HG03571 (cell line): Measurements from ENCODE around the gene GABARAPL2.

ENCODE experiments used
- ATAC-seq: cut with Tn5 transposase; IDR thresholded peaks from one replicate; pipeline ENCODE4 v1.9.1; 2021; ENCODE audit not compliant: unreplicated experiment

The GABARAPL2 gene

DNA sequence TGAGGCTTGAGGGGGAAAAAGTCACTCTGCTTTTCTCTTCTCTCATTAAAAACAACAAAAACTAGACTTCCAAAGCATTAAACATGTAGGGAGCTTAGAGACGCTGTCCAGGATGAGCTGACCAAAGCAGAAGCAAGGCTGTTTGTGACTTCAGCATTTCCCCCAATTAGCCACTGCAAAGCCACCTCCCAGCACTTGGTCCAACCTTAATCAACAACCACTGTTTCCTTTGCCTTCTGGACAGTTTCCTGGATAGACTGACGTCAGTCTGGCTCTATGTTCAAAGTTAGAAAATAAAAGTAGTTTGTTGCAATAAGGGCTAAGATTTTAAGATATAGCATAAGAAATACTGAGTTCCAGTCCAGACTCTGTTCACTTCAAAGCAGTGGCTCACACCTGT lies 13.2 kb upstream of the GABARAPL2 start:
- ATAC-seq = no peak

GRCh38 chr16:75555213-75555706 lies 10.9 kb upstream of the GABARAPL2 start:
- ATAC-seq = no peak

DNA sequence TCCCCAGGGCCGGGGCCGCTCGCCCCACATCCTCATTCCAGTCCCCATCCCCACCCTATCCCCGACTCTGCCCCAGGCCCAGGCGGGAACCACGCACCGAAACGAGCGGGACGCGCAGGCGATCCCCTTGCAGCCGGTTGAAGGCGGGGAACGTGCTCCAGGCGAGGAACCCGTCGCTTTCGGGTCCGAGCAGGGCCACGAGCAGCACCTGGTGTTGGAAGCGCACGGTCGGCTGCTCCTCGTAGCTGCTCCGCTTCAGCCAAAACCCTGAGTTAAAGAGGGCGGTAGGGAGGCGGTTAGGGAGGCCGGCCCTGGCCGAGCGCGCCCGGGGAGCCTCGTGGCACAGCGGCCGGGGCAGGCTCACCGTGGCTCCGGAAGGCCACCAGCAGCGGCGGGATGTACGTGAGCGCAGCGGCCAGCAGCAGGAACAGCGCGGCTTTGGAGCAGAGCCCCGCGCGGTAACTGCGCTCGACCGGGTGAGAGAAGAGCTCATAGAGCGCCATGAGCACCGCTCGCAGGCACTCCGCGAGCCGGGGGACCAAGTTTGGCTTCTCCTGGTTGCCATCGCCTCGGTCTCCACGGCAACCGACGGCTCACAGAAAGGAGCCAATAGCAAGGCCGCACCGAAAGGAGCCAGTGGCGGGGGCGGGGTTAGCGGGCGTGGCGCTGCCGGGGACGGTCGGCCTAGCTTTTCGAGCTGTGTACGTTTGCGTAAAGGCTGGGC lies 10.3 kb upstream of the GABARAPL2 start, which contains the start of gene TMEM231:
TMEM231 (minus strand) TSS at position 546 of the 724 bp plus-strand sequence; CDS start at position 503, 43 bp downstream.
- peak; percentile 98 for ATAC-seq

DNA sequence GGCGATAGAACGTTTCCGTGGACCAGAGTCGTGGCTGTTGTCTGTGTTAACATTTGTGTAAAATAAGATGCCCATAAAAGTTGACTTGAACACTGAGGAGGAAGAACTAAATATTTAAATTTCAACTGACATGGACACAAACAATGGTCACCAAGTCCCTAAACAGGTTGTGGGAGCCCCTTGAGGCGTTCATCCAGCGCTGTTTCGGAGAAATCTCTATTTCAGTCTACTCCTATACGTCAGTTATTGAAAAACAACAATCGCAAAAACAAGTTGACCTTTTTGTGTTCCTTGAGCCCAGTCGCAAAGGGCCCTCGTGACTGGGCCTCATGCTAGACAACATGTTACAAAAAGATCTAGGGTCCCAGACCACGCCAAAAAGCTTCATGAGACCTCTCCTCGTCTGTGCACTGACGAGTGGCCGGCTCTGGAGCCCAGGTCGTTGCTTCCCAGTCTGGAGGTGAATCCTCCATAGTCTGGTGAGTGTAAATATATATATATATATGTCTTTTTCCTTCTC lies 9.7 kb upstream of the GABARAPL2 start:
- ATAC-seq = no peak

- no peak for ATAC-seq
These were observed 7.3 kb upstream of the GABARAPL2 start for GRCh38 chr16:75558846-75559401.

GRCh38 chr16:75559564-75560372 lies 6.4 kb upstream of the GABARAPL2 start:
- ATAC-seq = no peak

- ATAC-seq = peak; percentile 0
These were observed 539 bp upstream of the GABARAPL2 start for GRCh38 chr16:75565640-75566039.

- ATAC-seq = no peak
These were observed 628 bp downstream of the GABARAPL2 start for GRCh38 chr16:75566758-75567255.

DNA sequence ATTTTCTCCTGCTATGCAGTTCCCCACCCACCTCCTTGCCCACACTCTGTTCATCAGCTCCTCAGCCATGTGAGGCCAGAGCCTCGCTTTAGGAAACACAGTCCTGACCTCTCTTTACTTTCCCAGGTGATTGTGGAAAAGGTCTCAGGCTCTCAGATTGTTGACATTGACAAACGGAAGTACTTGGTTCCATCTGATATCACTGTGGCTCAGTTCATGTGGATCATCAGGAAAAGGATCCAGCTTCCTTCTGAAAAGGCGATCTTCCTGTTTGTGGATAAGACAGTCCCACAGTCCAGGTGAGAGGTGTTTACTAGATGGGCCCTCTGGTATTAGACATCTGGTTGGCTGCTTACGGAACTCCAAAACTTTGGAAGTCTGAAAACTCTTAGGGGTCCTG lies 1.7 kb downstream of the GABARAPL2 start:
- no peak for ATAC-seq

DNA sequence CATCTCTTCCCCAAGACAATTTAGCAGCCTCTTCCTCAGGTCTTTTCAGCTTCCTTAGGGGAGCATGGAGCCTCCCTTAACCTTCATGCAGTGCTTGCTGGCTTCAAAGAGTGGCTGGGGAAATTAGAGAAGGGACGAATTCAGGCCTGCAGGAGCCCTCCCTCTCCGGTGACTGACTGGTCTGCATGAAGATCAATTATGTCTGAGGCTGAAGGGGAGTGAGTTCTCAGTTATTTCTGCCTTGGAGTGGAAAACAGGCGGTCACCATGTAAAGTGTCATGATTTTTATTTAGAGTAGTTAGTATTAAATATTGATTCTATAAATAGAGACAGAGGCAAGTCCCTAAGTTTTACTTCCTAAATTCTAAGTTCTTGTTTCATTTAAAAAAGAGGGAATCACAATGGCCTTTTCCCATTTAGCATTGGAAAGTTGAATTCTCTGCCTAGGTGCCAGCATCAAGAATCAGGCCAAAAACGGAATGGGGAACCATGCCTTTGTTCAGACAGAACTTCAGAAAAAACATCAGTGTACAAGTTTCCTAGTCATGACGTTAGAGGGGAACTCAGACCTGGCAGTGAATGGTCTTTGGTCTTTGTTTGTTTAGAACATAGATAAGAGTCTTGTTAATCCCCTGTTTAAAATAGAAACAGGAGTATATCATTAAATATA lies 4.4 kb downstream of the GABARAPL2 start:
- ATAC-seq = no peak

DNA sequence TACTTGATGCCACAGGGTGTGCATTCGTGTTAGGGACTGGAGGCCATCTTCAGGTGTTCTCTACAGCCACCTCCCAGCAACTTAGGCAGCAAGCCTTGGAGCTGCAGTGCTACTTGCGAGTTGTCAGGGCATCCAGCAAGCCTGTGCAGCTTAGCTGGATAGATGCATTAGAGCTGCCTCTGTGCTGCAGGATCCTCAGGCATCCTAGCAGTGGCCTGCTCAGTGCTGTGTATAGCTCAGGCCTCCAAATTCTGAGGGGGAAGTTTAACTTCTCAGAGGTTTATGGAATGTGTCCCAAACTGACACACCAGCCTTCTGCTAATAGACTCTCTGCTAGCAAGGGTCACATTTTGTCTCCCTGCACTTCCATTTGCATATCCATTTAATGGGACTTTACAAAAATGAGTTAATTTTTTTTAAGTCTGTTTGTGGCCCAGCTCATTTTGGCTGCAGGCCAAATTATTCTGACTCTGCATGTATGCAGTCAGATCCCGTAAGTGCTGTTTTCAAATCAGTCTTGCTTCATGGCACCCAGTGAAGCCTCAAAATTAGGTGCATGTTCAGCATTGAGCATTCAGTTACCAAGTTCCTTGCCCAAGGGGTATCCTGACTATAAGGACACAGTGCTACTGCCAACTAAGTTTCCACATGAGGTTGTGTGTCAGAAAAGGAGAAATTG lies 6.8 kb downstream of the GABARAPL2 start:
- no peak for ATAC-seq

- no peak for ATAC-seq
These were observed 7.8 kb downstream of the GABARAPL2 start for GRCh38 chr16:75573955-75574354.

- ATAC-seq = no peak
These were observed 9.8 kb downstream of the GABARAPL2 start for GRCh38 chr16:75575958-75576357.

- ATAC-seq = no peak
These were observed 10.2 kb downstream of the GABARAPL2 start for GRCh38 chr16:75576384-75576811.

- ATAC-seq = no peak
These were observed 12.0 kb downstream of the GABARAPL2 start for GRCh38 chr16:75578212-75578611.

GRCh38 chr16:75578725-75579124 lies 12.5 kb downstream of the GABARAPL2 start:
- no peak for ATAC-seq

- ATAC-seq = no peak
These were observed 13.2 kb downstream of the GABARAPL2 start for GRCh38 chr16:75579281-75579834.

- no peak for ATAC-seq
These were observed 17.9 kb downstream of the GABARAPL2 start for GRCh38 chr16:75584108-75584507.

DNA sequence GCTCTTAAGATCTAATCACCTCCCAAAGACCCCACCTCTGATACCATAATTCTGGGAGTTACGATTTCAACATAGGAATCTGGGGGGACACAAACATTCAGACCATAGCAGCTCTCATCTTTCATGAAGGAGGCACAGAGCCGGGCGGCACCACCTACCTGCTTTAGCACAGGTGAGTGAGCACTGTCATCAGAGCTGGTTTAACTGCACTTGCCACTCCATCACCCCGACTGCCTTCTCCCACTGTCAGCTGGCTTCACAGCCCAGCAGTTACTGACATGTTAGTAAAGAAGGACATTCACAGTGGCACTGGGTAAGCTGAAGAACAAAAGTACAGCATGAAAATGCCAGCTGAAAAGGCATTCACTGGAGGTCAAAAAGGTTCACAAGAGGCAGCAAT lies 22.5 kb downstream of the GABARAPL2 start:
- ATAC-seq = no peak

DNA sequence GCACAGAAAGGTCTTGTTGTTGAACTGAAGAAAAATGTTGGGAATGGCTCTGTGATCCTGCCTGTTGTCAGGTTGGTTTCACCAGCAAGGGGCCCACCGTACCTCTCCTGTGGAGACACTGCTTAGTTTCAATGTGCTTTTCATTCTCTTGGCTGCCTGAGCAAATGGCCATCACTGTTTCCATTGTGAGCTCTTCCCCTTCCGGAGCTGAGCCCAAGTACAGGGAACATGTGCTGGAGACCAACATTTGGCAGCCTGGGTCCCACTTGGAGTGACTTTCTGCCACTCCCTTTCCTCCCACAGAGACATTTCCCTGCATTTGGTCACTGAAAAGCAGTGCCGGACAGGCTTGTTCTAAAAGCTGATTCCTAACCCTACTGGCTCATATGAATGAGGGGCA lies 23.1 kb downstream of the GABARAPL2 start:
- ATAC-seq = no peak
